ENCODE results near the gene PITPNB.
A peak's percentile ranks its signal among the peaks of the same experiment; 100 is the strongest.

The PITPNB gene

DNA sequence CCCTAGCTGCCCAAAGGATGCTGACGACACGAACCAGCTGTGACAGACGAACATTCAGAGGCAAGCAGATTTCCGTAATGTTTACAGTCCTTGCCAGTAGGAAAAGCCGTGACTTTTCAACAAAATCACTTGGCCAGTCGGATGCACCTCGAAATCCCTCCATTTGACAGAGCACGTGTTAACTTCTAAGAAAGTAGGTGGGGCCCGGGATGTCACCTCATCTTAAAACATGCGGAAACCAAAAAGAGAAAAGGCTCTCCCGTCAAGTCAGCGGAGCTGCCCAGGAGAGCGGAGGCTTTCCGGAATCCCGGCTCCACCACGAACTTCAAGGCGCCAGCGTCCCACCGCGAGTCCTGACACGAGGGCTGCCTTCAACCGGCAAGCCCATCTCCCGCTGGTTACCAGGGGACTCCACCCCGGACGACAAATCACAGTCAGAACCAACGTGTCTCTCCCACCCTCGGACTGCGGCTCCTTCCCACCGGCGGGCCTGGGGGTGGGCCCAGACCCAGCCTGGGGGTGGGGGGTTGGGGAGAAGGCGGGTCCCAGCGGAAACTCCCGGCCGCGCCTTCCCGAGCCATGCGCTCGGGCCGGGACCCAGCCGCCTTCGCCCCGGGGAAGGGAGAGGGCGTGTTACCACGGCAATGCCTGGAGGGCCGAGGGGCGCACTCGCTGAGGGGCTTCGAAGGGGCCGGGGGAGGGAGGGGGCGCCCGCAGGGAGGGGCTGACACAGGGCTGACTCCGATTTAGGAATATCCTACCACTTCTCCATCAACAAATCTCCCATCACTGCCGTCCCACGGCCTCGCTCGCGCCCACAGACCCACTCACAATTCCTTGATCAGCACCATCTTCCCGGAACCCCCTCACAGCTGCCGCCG, 475 bp downstream of the PITPNB start:
- Histone ChIP-seq H3K9ac (ENCODE audit: low read length) (peak overlapping the region; percentile 63), H3K4me1 (ENCODE audit: insufficient read depth, low read length) (peaks cover 47% of the 10 kb centered on the region), H3K36me3 (ENCODE audit: insufficient read depth, low read length) (no peaks in the 10 kb centered on the region), H3K27me3 (ENCODE audit: control insufficient read depth in 1 of 2, insufficient read depth in 2 of 2, low read length in 2 of 2) (no peaks in the 10 kb centered on the region), H3K4me3 (ENCODE audit: low read depth in 1 of 2, low read length in 2 of 2) (peak overlapping the region; percentile 80 to 99), H3K9me3 (ENCODE audit: low read length) (no peaks in the 10 kb centered on the region), H3K27ac (ENCODE audit: low read depth, low read length) (peak overlapping the region; percentile 97)

DNA sequence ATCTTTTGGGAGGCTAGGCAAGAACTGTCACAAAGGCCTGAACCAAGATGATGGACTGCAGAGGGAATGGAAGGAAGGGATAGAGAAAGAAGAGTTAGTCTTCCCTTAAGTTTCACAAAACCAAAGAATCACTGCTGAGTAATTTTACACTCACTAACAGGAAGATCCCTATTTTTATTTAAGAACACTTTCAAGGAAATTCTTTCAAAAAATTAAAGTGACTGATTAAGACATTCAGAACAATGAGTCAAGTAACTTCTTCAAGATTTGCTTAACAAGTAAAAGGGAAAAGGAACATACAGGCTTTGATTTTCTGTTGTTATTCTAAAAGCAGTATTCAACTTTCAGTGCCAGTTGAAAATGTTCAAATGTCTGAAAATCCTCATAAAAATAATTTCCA, 3.1 kb downstream of the PITPNB start:
- Histone ChIP-seq H3K9ac (ENCODE audit: low read length) (no peak overlapping the region), H3K36me3 (ENCODE audit: insufficient read depth, low read length) (no peaks in the 10 kb centered on the region), H3K27ac (ENCODE audit: low read depth, low read length) (no peak overlapping the region), H3K4me1 (ENCODE audit: insufficient read depth, low read length) (peaks cover 56% of the 10 kb centered on the region), H3K27me3 (ENCODE audit: control insufficient read depth in 1 of 2, insufficient read depth in 2 of 2, low read length in 2 of 2) (no peaks in the 10 kb centered on the region), H3K4me3 (ENCODE audit: low read depth in 1 of 2, low read length in 2 of 2) (no peak overlapping the region), H3K9me3 (ENCODE audit: low read length) (no peaks in the 10 kb centered on the region)

GRCh38 chr22:27913162-27913741, 5.8 kb downstream of the PITPNB start:
- H3K4me1 ChIP-seq (ENCODE audit: insufficient read depth, low read length): peaks cover 43% of the 10 kb centered on the region

DNA sequence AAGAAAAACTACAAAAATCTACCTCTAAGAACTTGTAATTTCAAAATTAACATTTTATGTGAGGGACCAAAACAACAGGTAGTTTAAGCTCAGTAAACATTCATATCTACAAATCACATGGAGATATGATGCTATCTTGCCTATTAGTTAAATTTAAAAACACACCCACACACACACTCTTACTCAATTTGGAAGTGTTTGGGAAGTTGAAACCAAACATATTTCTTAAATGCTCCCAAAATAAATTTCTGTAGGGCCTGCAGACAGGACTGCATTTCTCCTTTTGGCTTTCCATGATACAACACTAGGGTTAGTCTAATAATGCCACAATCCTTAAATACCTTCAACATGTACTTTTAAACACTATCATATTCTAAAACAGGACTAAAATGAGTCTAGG, 7.0 kb downstream of the PITPNB start:
- Histone ChIP-seq H3K9ac (ENCODE audit: low read length) (no peak overlapping the region), H3K4me3 (ENCODE audit: low read depth in 1 of 2, low read length in 2 of 2) (no peak overlapping the region), H3K27ac (ENCODE audit: low read depth, low read length) (no peak overlapping the region), H3K4me1 (ENCODE audit: insufficient read depth, low read length) (peaks cover 31% of the 10 kb centered on the region), H3K9me3 (ENCODE audit: low read length) (no peaks in the 10 kb centered on the region), H3K27me3 (ENCODE audit: control insufficient read depth in 1 of 2, insufficient read depth in 2 of 2, low read length in 2 of 2) (no peaks in the 10 kb centered on the region), H3K36me3 (ENCODE audit: insufficient read depth, low read length) (peaks cover 16% of the 10 kb centered on the region)

More at GRCh38 chr22:27913162-27913741, 5.8 kb downstream of the PITPNB start:
- Histone ChIP-seq H3K9ac (ENCODE audit: low read length) (no peak overlapping the region), H3K27ac (ENCODE audit: low read depth, low read length) (peak overlapping the region; percentile 57), H3K4me3 (ENCODE audit: low read depth in 1 of 2, low read length in 2 of 2) (peak overlapping the region in 1 of 2 donors; percentile 30), H3K9me3 (ENCODE audit: low read length) (no peaks in the 10 kb centered on the region), H3K36me3 (ENCODE audit: insufficient read depth, low read length) (peaks cover 6% of the 10 kb centered on the region), H3K27me3 (ENCODE audit: control insufficient read depth in 1 of 2, insufficient read depth in 2 of 2, low read length in 2 of 2) (no peaks in the 10 kb centered on the region)

DNA sequence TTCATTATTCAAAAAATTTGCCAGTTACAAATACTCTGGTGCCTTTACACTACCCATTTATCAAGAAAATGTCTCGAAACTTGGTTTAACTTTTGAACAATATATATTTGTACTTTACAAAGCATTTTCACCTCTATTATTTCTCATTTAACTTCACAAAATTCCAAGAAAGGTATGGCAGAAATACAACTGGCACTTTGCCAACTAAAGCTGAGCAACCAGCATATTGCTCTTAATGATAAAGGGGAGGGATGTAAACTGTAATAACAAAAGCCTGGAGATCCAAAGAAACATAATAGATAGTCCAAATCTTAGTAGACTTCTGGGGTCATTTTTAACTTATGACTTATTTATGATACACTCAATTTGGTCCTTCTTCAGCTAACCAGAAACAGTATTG, 7.7 kb downstream of the PITPNB start:
- Histone ChIP-seq H3K36me3 (ENCODE audit: insufficient read depth, low read length) (peaks cover 19% of the 10 kb centered on the region), H3K27me3 (ENCODE audit: control insufficient read depth in 1 of 2, insufficient read depth in 2 of 2, low read length in 2 of 2) (no peaks in the 10 kb centered on the region), H3K4me3 (ENCODE audit: low read depth in 1 of 2, low read length in 2 of 2) (no peak overlapping the region), H3K4me1 (ENCODE audit: insufficient read depth, low read length) (peaks cover 30% of the 10 kb centered on the region), H3K9ac (ENCODE audit: low read length) (no peak overlapping the region), H3K27ac (ENCODE audit: low read depth, low read length) (no peak overlapping the region), H3K9me3 (ENCODE audit: low read length) (no peaks in the 10 kb centered on the region)

- H3K36me3 ChIP-seq (ENCODE audit: insufficient read depth, low read length): peaks cover 29% of the 10 kb centered on the region
- H3K27ac ChIP-seq (ENCODE audit: low read depth, low read length): no peak overlapping the region
- no peak overlapping the region for H3K4me3 ChIP-seq (ENCODE audit: low read depth in 1 of 2, low read length in 2 of 2)
Observed at GRCh38 chr22:27906241-27906640, 12.8 kb downstream of the PITPNB start.

GRCh38 chr22:27905653-27906052, 13.4 kb downstream of the PITPNB start:
- peaks cover 5% of the 10 kb centered on the region for H3K4me1 ChIP-seq (ENCODE audit: insufficient read depth, low read length)
- no peak overlapping the region for H3K9ac ChIP-seq (ENCODE audit: low read length)
- no peak overlapping the region for H3K27ac ChIP-seq (ENCODE audit: low read depth, low read length)
- H3K9me3 ChIP-seq (ENCODE audit: low read length): no peaks in the 10 kb centered on the region
- H3K4me3 ChIP-seq (ENCODE audit: low read depth in 1 of 2, low read length in 2 of 2): no peak overlapping the region
- no peaks in the 10 kb centered on the region for H3K27me3 ChIP-seq (ENCODE audit: control insufficient read depth in 1 of 2, insufficient read depth in 2 of 2, low read length in 2 of 2)
- peaks cover 29% of the 10 kb centered on the region for H3K36me3 ChIP-seq (ENCODE audit: insufficient read depth, low read length)

More at GRCh38 chr22:27906241-27906640, 12.8 kb downstream of the PITPNB start:
- Histone ChIP-seq H3K27me3 (ENCODE audit: control insufficient read depth in 1 of 2, insufficient read depth in 2 of 2, low read length in 2 of 2) (no peaks in the 10 kb centered on the region), H3K9ac (ENCODE audit: low read length) (no peak overlapping the region), H3K9me3 (ENCODE audit: low read length) (no peaks in the 10 kb centered on the region), H3K4me1 (ENCODE audit: insufficient read depth, low read length) (peaks cover 5% of the 10 kb centered on the region)

DNA sequence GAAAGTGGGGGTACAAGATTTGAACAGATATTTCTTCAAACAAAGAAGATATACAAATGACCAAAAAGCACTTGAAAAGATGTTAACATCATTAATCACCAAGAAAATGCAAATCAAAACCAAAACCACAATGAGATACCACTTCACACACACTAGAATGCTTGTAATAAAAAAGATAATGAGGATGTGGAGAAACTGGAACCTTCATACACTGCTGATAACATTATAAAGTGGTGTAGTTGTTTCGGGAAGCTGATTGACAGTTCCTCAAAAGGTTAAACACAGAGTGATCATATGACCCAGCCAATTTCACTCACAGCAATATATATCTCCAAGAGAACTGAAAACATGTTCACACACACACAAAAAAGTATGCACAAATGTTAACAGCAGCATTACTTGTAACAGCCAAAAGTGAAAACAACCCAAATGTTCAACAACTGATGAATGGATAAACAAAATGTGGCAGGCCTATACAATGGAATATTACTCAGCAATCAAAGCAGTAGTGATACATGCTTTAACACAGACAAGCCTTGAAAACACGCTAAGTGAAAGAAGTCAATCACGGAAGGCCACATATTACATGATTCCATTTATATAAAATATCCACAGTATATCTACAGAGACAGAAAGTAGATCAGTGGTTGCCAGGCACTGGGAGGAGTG, 15.1 kb downstream of the PITPNB start:
- H3K27me3 ChIP-seq (ENCODE audit: control insufficient read depth in 1 of 2, insufficient read depth in 2 of 2, low read length in 2 of 2): no peaks in the 10 kb centered on the region
- H3K9me3 ChIP-seq (ENCODE audit: low read length): no peaks in the 10 kb centered on the region
- peaks cover 5% of the 10 kb centered on the region for H3K4me1 ChIP-seq (ENCODE audit: insufficient read depth, low read length)
- no peak overlapping the region for H3K27ac ChIP-seq (ENCODE audit: low read depth, low read length)
- no peak overlapping the region for H3K4me3 ChIP-seq (ENCODE audit: low read depth in 1 of 2, low read length in 2 of 2)
- H3K9ac ChIP-seq (ENCODE audit: low read length): no peak overlapping the region
- peaks cover 24% of the 10 kb centered on the region for H3K36me3 ChIP-seq (ENCODE audit: insufficient read depth, low read length)

- no peaks in the 10 kb centered on the region for H3K9me3 ChIP-seq (ENCODE audit: low read length)
- H3K36me3 ChIP-seq (ENCODE audit: insufficient read depth, low read length): peaks cover 40% of the 10 kb centered on the region
- no peak overlapping the region for H3K27ac ChIP-seq (ENCODE audit: low read depth, low read length)
Observed at GRCh38 chr22:27900153-27900552, 18.9 kb downstream of the PITPNB start.

GRCh38 chr22:27896245-27896644, 22.8 kb downstream of the PITPNB start:
- H3K4me3 ChIP-seq (ENCODE audit: low read depth in 1 of 2, low read length in 2 of 2): no peak overlapping the region
- H3K9me3 ChIP-seq (ENCODE audit: low read length): no peaks in the 10 kb centered on the region
- no peak overlapping the region for H3K27ac ChIP-seq (ENCODE audit: low read depth, low read length)
- H3K9ac ChIP-seq (ENCODE audit: low read length): no peak overlapping the region
- peaks cover 42% of the 10 kb centered on the region for H3K36me3 ChIP-seq (ENCODE audit: insufficient read depth, low read length)
- no peaks in the 10 kb centered on the region for H3K4me1 ChIP-seq (ENCODE audit: insufficient read depth, low read length)
- no peaks in the 10 kb centered on the region for H3K27me3 ChIP-seq (ENCODE audit: control insufficient read depth in 1 of 2, insufficient read depth in 2 of 2, low read length in 2 of 2)

More at GRCh38 chr22:27900153-27900552, 18.9 kb downstream of the PITPNB start:
- no peak overlapping the region for H3K4me3 ChIP-seq (ENCODE audit: low read depth in 1 of 2, low read length in 2 of 2)
- H3K4me1 ChIP-seq (ENCODE audit: insufficient read depth, low read length): peaks cover 5% of the 10 kb centered on the region
- H3K9ac ChIP-seq (ENCODE audit: low read length): no peak overlapping the region
- H3K27me3 ChIP-seq (ENCODE audit: control insufficient read depth in 1 of 2, insufficient read depth in 2 of 2, low read length in 2 of 2): no peaks in the 10 kb centered on the region

DNA sequence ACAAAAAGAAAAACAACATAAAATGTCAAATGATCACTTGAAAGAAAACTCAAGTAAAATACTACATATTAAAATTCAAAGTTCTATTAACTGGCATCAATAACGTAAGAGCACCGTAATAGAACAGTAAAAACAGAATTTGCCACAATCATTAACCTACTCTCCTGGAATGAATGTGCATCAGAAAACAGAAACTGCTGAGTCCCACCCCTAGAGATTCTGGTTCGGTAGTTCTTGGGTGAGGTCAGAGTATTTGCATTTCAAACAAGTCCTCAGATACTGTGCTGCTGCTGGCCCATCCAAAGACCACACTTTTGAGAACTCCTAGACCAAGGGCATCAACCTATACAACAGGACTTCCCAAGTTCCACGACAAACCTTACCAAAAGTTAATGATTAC, 23.5 kb downstream of the PITPNB start:
- no peaks in the 10 kb centered on the region for H3K4me1 ChIP-seq (ENCODE audit: insufficient read depth, low read length)
- H3K9ac ChIP-seq (ENCODE audit: low read length): no peak overlapping the region
- no peaks in the 10 kb centered on the region for H3K27me3 ChIP-seq (ENCODE audit: control insufficient read depth in 1 of 2, insufficient read depth in 2 of 2, low read length in 2 of 2)
- no peak overlapping the region for H3K4me3 ChIP-seq (ENCODE audit: low read depth in 1 of 2, low read length in 2 of 2)
- H3K36me3 ChIP-seq (ENCODE audit: insufficient read depth, low read length): peaks cover 46% of the 10 kb centered on the region
- no peak overlapping the region for H3K27ac ChIP-seq (ENCODE audit: low read depth, low read length)
- H3K9me3 ChIP-seq (ENCODE audit: low read length): no peaks in the 10 kb centered on the region

Data from muscle layer of colon (tissue), 2 donors.